Activated B cell treated with CpG ODN at 0.5 μM for 24 hours (primary cell): Measurements from ENCODE around the gene JAK1. TPM values are rescaled to one million over a fixed set of nuclear protein-coding genes. Genes with fewer than 3 reads are reported as not detected.
A peak's percentile ranks its signal among the peaks of the same experiment; 100 is the strongest.

Experiments
- ATAC-seq: fragments of 200-7000 bp; cut with Tn5 transposase; one replicate; pipeline ENCODE4 v1.10.0; 2021; ENCODE audit warnings: low read depth, mild to moderate bottlenecking, moderate library complexity
- CTCF ChIA-PET: fragments of 350-600 bp; sonication (Branson Sonifier 250); formaldehyde crosslinking; loops from one replicate; lab custom pipeline; 2021; ENCODE audit warnings: antibody characterized with exemption; lab: Charles Lee
- POLR2A ChIA-PET: fragments of 350-600 bp; sonication (Branson Sonifier 250); formaldehyde crosslinking; loops from one replicate; lab custom pipeline; 2021; ENCODE audit warnings: antibody characterized with exemption; lab: Charles Lee
- DNase-seq: peaks from one replicate; pipeline ENCODE4 v3.0.0; 2022
- H3K27ac Mint-ChIP-seq: one replicate; pipeline ENCODE4 v1.8.0; 2020; ENCODE audit warnings: mixed read lengths
- H3K27me3 Mint-ChIP-seq: one replicate; pipeline ENCODE4 v1.8.0; 2021; ENCODE audit warnings: mixed read lengths
- H3K36me3 Mint-ChIP-seq: one replicate; pipeline ENCODE4 v1.8.0; 2021; ENCODE audit warnings: low read depth, mixed read lengths
- H3K4me1 Mint-ChIP-seq: one replicate; pipeline ENCODE4 v1.8.0; 2021; ENCODE audit warnings: mixed read lengths
- H3K4me3 Mint-ChIP-seq: one replicate; pipeline ENCODE4 v1.8.0; 2020; ENCODE audit warnings: mild to moderate bottlenecking, mixed read lengths
- H3K9me3 Mint-ChIP-seq: one replicate; pipeline ENCODE4 v1.8.0; 2020; ENCODE audit warnings: mixed read lengths
- CTCF ChIP-seq: fragments of 200-600 bp; IDR thresholded peaks from one replicate; pipeline ENCODE4 v1.8.0; 2022; ENCODE audit warnings: antibody characterized with exemption, mild to moderate bottlenecking
- intact Hi-C: fragments of 100-400 bp; cut with micrococcal nuclease; formaldehyde crosslinking; loops from one replicate; pipeline ENCODE4 v1.15.1; 2024
- total RNA-seq: library from RNA; stranded (reverse); gene quantifications from 2 replicates; pipeline ENCODE4 v1.2.3, GENCODE V29; 2022

JAK1 gene
- total RNA-seq, 1 donor from 2014 or later = 215 TPM

- POLR2A ChIA-PET = interaction anchor here (1.0 to 2.2 kb wide), 3 partner anchors 10 to 33 kb away, joined by 3 to 16 read pairs (median 4); partner anchors contain the start of gene JAK1
- H3K9me3 Mint-ChIP-seq = no peaks in the 10 kb centered on the region
- no peaks in the 10 kb centered on the region for H3K36me3 Mint-ChIP-seq
- ATAC-seq = peak; percentile 17
- CTCF ChIA-PET = interaction anchor here (1.2 kb wide), 1 partner anchor 42 kb away, joined by 3 read pairs; no protein-coding TSS in a partner anchor
- TF ChIP-seq CTCF = no peak
- intact Hi-C loops = loop anchor here (1.0 to 2.0 kb wide), 6 partner anchors 10 to 113 kb away; partner anchors contain the start of gene JAK1
- H3K4me1 Mint-ChIP-seq = peaks cover 66% of the 10 kb centered on the region
- H3K27ac Mint-ChIP-seq = no peak overlapping the region
- H3K27me3 Mint-ChIP-seq = no peaks in the 10 kb centered on the region
- H3K4me3 Mint-ChIP-seq = no peak overlapping the region
- DNase-seq = no peak
Measured at GRCh38 chr1:64956010-64956640, 10.2 kb downstream of the JAK1 start.

- H3K4me1 Mint-ChIP-seq = peaks cover 66% of the 10 kb centered on the region
- CTCF ChIA-PET = no interaction called here
Measured at GRCh38 chr1:64955097-64956009, 11.0 kb downstream of the JAK1 start.

GRCh38 chr1:64953241-64953640 lies 13.1 kb downstream of the JAK1 start:
- ATAC-seq (no peak), DNase-seq (no peak)
- CTCF ChIA-PET = no interaction called here
- Mint-ChIP-seq H3K4me3 (no peak overlapping the region), H3K4me1 (peaks cover 62% of the 10 kb centered on the region), H3K36me3 (no peaks in the 10 kb centered on the region), H3K9me3 (no peaks in the 10 kb centered on the region), H3K27ac (peak overlapping the region; percentile 54), H3K27me3 (no peaks in the 10 kb centered on the region)
- POLR2A ChIA-PET = interaction anchor here (0.6 to 1.5 kb wide), 2 partner anchors 13 to 472 kb away, joined by 4 to 7 read pairs; partner anchors contain the start of gene JAK1
- TF ChIP-seq CTCF = no peak
- intact Hi-C loops = no loop called here

More at GRCh38 chr1:64955097-64956009, 11.0 kb downstream of the JAK1 start:
- DNase-seq = no peak
- ATAC-seq = no peak
- Mint-ChIP-seq H3K27ac (no peak overlapping the region), H3K4me3 (no peak overlapping the region), H3K36me3 (no peaks in the 10 kb centered on the region), H3K27me3 (no peaks in the 10 kb centered on the region), H3K9me3 (no peaks in the 10 kb centered on the region)
- POLR2A ChIA-PET = interaction anchor here (1.0 to 2.2 kb wide), 3 partner anchors 11 to 32 kb away, joined by 3 to 16 read pairs (median 4); partner anchors contain the start of gene JAK1
- intact Hi-C loops = loop anchor here (1.0 to 2.0 kb wide), 6 partner anchors 9 to 113 kb away; partner anchors contain the start of gene JAK1
- no peak for TF ChIP-seq CTCF

- Mint-ChIP-seq H3K4me3 (no peak overlapping the region), H3K27ac (peak overlapping the region; percentile 56), H3K27me3 (no peaks in the 10 kb centered on the region), H3K9me3 (no peaks in the 10 kb centered on the region), H3K4me1 (peaks cover 81% of the 10 kb centered on the region), H3K36me3 (peaks cover 5% of the 10 kb centered on the region)
- ChIA-PET CTCF (interaction anchor here (1.0 kb wide), 1 partner anchor 16 kb away, joined by 3 read pairs; no protein-coding TSS in a partner anchor), POLR2A (interaction anchor here (2.9 to 3.5 kb wide), 2 partner anchors 11 to 16 kb away, joined by 18 to 20 read pairs; partner anchors contain the start of gene JAK1)
- TF ChIP-seq CTCF = no peak
- DNase-seq (no peak), ATAC-seq (no peak)
- intact Hi-C loops = no loop called here
Measured at GRCh38 chr1:64950284-64950809, 16.0 kb downstream of the JAK1 start.
